T-cell (primary cell): ENCODE data around the gene SMARCAD1. TPM values are rescaled to one million over a fixed set of nuclear protein-coding genes. Genes with fewer than 3 reads are reported as not detected.

Experiments
- ATAC-seq, 4 experiments: fragments of 200-7000 bp in 3 of 4; fragments of 150-1000 bp in 1 of 4; cut with Tn5 transposase; replicated peaks in 1 of 4; 1 replicate in 3 of 4; 2 replicates in 1 of 4; pipeline ENCODE4 v1.10.0; 2021; ENCODE audit warnings: moderate library complexity in 3 of 4, mild to moderate bottlenecking in 2 of 4, moderate number of reproducible peaks in 1 of 4
- CTCF ChIA-PET, 2 donors: fragments of 300-600 bp; sonication (Branson Sonifier 250); formaldehyde crosslinking; loops; one replicate each; lab custom pipeline; 2022; ENCODE audit warnings: antibody characterized with exemption in 2 of 2; lab: Charles Lee
- POLR2A ChIA-PET, 2 donors: fragments of 300-600 bp; sonication (Branson Sonifier 250); formaldehyde crosslinking; loops; one replicate each; lab custom pipeline; 2022; ENCODE audit warnings: antibody characterized with exemption in 2 of 2; lab: Charles Lee
- DNase-seq, 35 experiments: peaks; one replicate each; pipeline versions ENCODE4 v3.0.0 to v3.0.0-alpha.2; 2013 to 2023
- H3K27ac ChIP-seq: one replicate; pipeline ENCODE4 v1.5.1; 2013; ENCODE audit warnings: low read length
- H3K27me3 ChIP-seq, 2 experiments: replicated peaks in 1 of 2; 1 replicate in 1 of 2; 2 replicates in 1 of 2; pipeline versions ENCODE4 v1.6.1 to v1.7.0; 2013; ENCODE audit warnings: low read length in 1 of 2, mixed read lengths in 1 of 2; ENCODE audit not compliant: control insufficient read depth in 2 of 2, insufficient read depth in 2 of 2; ENCODE audit errors: extremely low read depth in 1 of 2
- H3K36me3 ChIP-seq, 2 donors: 1 replicate in 1 of 2; 2 replicates in 1 of 2; pipeline versions ENCODE4 v1.6.1 to v1.7.0; 2013; ENCODE audit warnings: low read length in 1 of 2; ENCODE audit not compliant: control insufficient read depth in 2 of 2, insufficient read depth in 1 of 2; ENCODE audit errors: extremely low read depth in 1 of 2
- H3K4me1 ChIP-seq, 2 experiments: 1 replicate in 1 of 2; 2 replicates in 1 of 2; pipeline versions ENCODE4 v1.6.1 to v1.7.0; 2013; ENCODE audit warnings: low read length in 2 of 2, mixed read lengths in 1 of 2; ENCODE audit not compliant: insufficient read depth in 2 of 2, control insufficient read depth in 1 of 2; ENCODE audit errors: extremely low read depth in 1 of 2
- H3K4me3 ChIP-seq, 2 donors: 1 replicate in 1 of 2; 2 replicates in 1 of 2; pipeline versions ENCODE4 v1.5.1 to v1.7.0; 2013; ENCODE audit warnings: mild to moderate bottlenecking in 2 of 2, low read length in 1 of 2, moderate library complexity in 1 of 2; ENCODE audit not compliant: control insufficient read depth in 1 of 2; ENCODE audit errors: extremely low read depth in 1 of 2
- H3K9me3 ChIP-seq: 2 replicates; pipeline ENCODE4 v1.7.0; 2013
- H3K27ac Mint-ChIP-seq, 2 donors: one replicate each; pipeline ENCODE4 v1.8.0; 2020 to 2021; ENCODE audit warnings: mild to moderate bottlenecking in 2 of 2, mixed read lengths in 2 of 2
- H3K27me3 Mint-ChIP-seq, 2 donors: one replicate each; pipeline ENCODE4 v1.8.0; 2021 to 2022; ENCODE audit warnings: mixed read lengths in 2 of 2
- H3K36me3 Mint-ChIP-seq: one replicate; pipeline ENCODE4 v1.8.0; 2021; ENCODE audit warnings: mixed read lengths
- H3K4me1 Mint-ChIP-seq, 3 donors: one replicate each; pipeline ENCODE4 v1.8.0; 2020 to 2022; ENCODE audit warnings: mixed read lengths in 3 of 3, mild to moderate bottlenecking in 1 of 3
- H3K4me3 Mint-ChIP-seq, 3 donors: one replicate each; pipeline ENCODE4 v1.8.0; 2020 to 2022; ENCODE audit warnings: mild to moderate bottlenecking in 3 of 3, mixed read lengths in 3 of 3, moderate library complexity in 3 of 3
- H3K9me3 Mint-ChIP-seq, 3 donors: one replicate each; pipeline ENCODE4 v1.8.0; 2020 to 2022; ENCODE audit warnings: mixed read lengths in 3 of 3
- WGBS: methylation state at CpG from one replicate; pipeline ENCODE4 v1.1.5; 2013; ENCODE audit warnings: missing lambda C conversion rate; ENCODE audit not compliant: insufficient coverage; 5-methylcytosine and 5-hydroxymethylcytosine counted together
- total RNA-seq, 35 experiments: library from RNA in 6 of 35; stranded (reverse) in 6 of 35; fragments of 120-200 nt in 1 of 35; gene quantifications; one replicate each; pipeline versions ENCODE4 v1.2.1 to v1.2.4 and lab custom pipeline; 2013 to 2026

Gene SMARCAD1
- total RNA-seq, 5 donors from 2014 or later (not counting 1 experiment from before 2014, with no cell fraction given), result 17.1 to 22.9 (median 20.0) TPM

DNA sequence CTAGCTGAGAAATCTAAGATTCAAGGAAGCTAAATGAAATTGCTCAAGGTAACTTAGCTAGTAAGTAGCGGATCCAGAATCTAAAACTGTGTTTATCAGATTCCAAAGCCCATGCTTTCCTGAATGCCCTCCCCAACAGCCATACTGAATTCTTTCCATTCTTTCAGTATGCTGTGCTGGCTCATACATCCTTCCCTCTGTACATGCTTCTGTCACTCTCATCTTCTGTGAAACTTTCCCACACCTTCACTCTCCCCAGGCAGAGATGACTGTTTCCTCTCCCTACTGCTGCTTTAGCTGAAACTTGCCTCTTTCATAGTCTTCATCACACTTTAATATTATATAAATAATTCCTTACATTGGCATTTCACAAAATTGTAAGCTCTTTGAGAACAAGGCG is 39.3 kb upstream of the SMARCAD1 start:
- Histone ChIP-seq H3K27ac (no peak overlapping the region), H3K27me3 (peaks cover 0 to 3% of the 10 kb centered on the region in 2 experiments), H3K4me3 (no peak overlapping the region), H3K36me3 (no peaks in the 10 kb centered on the region), H3K9me3 (no peaks in the 10 kb centered on the region), H3K4me1 (no peaks in the 10 kb centered on the region)
- Mint-ChIP-seq H3K36me3 (no peaks in the 10 kb centered on the region), H3K4me3 (no peak overlapping the region), H3K27me3 (peaks cover 5 to 14% of the 10 kb centered on the region in 2 donors), H3K4me1 (no peaks in the 10 kb centered on the region), H3K9me3 (peaks cover 0 to 3% (median 0%) of the 10 kb centered on the region in 3 donors), H3K27ac (no peak overlapping the region)
- ATAC-seq (no peak), DNase-seq (no peak)
- POLR2A ChIA-PET, result no interaction called here
- 71% methylated on average over 1 of the region's 2 CpGs for WGBS
- CTCF ChIA-PET, result no interaction called here

DNA sequence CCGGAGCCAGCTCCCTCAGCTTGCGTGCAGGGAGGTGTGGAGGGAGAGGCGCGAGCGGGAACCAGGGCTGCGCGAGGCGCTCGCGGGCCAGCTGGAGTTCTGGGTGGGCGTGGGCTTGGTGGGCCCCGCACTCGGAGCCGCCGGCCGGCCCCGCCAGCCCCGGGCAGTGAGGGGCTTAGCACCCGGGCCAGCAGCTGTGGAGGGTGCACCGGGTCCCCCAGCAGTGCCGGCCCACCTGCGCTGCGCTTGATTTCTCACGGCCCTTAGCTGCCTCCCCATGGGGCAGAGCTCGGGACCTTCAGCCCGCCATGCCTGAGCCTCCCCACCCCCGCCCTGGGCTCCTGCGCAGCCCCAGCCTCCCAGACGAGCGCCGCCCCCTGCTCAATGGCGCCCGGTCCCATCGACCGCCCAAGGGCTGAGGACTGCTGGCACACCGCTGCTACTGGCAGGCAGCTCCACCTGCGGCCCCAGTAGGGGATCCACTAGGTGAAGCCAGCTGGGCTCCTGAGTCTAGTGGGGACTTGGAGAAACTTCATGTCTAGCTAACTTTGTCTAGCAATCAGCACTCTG is 37.8 kb upstream of the SMARCAD1 start:
- H3K27me3 ChIP-seq, result peaks cover 0 to 3% of the 10 kb centered on the region in 2 experiments
- no peaks in the 10 kb centered on the region for H3K36me3 ChIP-seq
- H3K4me3 ChIP-seq, result no peak overlapping the region
- peaks cover 0 to 3% (median 0%) of the 10 kb centered on the region in 3 donors for H3K9me3 Mint-ChIP-seq
- H3K4me3 Mint-ChIP-seq, result no peak overlapping the region
- H3K9me3 ChIP-seq, result no peaks in the 10 kb centered on the region
- H3K36me3 Mint-ChIP-seq, result no peaks in the 10 kb centered on the region
- DNase-seq (no peak), ATAC-seq (no peak)
- no peak overlapping the region for H3K27ac Mint-ChIP-seq
- H3K27me3 Mint-ChIP-seq, result peaks cover 7 to 14% of the 10 kb centered on the region in 2 donors
- CTCF ChIA-PET, result no interaction called here
- no peaks in the 10 kb centered on the region for H3K4me1 Mint-ChIP-seq
- H3K27ac ChIP-seq, result no peak overlapping the region
- H3K4me1 ChIP-seq, result no peaks in the 10 kb centered on the region
- POLR2A ChIA-PET, result no interaction called here
- 97% methylated on average over 32 of the region's 37 CpGs for WGBS

DNA sequence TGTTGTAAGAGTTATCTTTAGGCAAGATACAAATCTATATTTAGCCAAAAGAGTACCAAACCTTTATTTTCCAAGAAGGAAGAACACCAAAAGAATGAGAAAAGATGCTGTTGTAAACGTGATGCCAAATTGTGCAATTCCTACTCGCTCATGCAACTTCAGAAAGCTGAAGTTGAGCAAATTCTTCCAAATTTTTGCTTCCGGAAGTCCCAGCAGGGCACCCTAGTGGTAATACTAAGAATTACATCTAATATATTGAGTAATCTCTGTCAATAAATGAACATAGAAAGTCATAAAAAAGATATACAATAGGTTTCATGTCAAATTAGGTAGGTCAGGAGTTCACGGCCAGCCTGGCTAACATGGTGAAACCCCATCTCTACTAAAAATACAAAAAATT is 36.0 kb upstream of the SMARCAD1 start:
- Mint-ChIP-seq H3K9me3 (peaks cover 0 to 3% (median 0%) of the 10 kb centered on the region in 3 donors), H3K36me3 (no peaks in the 10 kb centered on the region), H3K4me1 (no peaks in the 10 kb centered on the region), H3K4me3 (no peak overlapping the region), H3K27ac (no peak overlapping the region), H3K27me3 (peaks cover 7 to 15% of the 10 kb centered on the region in 2 donors)
- Histone ChIP-seq H3K36me3 (no peaks in the 10 kb centered on the region), H3K9me3 (no peaks in the 10 kb centered on the region), H3K4me3 (no peak overlapping the region), H3K27ac (no peak overlapping the region), H3K27me3 (peaks cover 0 to 5% of the 10 kb centered on the region in 2 experiments), H3K4me1 (no peaks in the 10 kb centered on the region)
- DNase-seq (no peak), ATAC-seq (no peak)
- WGBS, result no CpG with 5 or more reads among the region's 4 CpGs
- POLR2A ChIA-PET, result interaction anchor here in 1 of 2 donors (0.6 kb wide), 1 partner anchor 9 kb away, joined by 3 read pairs; no protein-coding TSS in a partner anchor
- CTCF ChIA-PET, result no interaction called here

DNA sequence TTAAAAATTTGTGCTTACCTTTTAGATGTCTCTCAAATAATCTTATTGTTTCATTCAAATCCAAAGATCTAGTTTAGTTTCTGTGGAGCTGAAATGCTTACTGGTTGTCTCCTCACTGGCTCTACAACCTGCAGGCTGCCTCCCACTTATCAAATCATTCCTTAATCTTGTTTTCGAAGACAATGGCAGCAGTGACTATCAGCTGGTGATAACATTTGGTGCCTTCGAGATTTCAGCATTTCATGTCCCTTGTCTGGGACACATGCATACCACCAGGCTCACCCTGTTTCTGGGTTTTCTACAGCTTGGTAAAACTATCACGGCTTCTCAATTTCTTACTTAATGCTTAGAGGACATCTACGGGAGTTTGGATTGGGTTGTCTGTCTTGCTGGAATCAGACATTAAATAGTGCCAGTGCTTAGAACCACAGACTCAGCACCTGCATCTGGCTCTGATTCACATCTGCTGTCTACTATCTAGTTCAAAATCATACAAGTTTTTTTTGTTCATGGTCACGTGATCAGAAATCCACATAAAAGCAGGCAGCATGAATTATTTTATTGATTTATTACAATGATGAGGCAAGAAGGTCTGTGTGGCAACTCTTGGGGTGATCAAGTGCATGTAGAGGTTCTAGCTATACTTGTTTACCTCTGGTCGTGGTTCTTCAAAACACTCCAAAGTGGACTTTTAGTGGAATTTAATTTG is 32.0 kb upstream of the SMARCAD1 start:
- Histone ChIP-seq H3K27ac (no peak overlapping the region), H3K4me1 (no peaks in the 10 kb centered on the region), H3K4me3 (no peak overlapping the region), H3K27me3 (peaks cover 0 to 12% of the 10 kb centered on the region in 2 experiments), H3K9me3 (no peaks in the 10 kb centered on the region), H3K36me3 (no peaks in the 10 kb centered on the region)
- CTCF ChIA-PET, result no interaction called here
- Mint-ChIP-seq H3K4me3 (no peak overlapping the region), H3K9me3 (peaks cover 0 to 1% (median 0%) of the 10 kb centered on the region in 3 donors), H3K27me3 (peaks cover 11 to 26% of the 10 kb centered on the region in 2 donors), H3K4me1 (no peaks in the 10 kb centered on the region), H3K36me3 (no peaks in the 10 kb centered on the region), H3K27ac (no peak overlapping the region)
- POLR2A ChIA-PET, result interaction anchor here in 1 of 2 donors (0.6 kb wide), 1 partner anchor 31 kb away, joined by 4 read pairs; no protein-coding TSS in a partner anchor
- WGBS, result 83% methylated on average over 2 of the region's 6 CpGs
- DNase-seq (no peak), ATAC-seq (no peak)

DNA sequence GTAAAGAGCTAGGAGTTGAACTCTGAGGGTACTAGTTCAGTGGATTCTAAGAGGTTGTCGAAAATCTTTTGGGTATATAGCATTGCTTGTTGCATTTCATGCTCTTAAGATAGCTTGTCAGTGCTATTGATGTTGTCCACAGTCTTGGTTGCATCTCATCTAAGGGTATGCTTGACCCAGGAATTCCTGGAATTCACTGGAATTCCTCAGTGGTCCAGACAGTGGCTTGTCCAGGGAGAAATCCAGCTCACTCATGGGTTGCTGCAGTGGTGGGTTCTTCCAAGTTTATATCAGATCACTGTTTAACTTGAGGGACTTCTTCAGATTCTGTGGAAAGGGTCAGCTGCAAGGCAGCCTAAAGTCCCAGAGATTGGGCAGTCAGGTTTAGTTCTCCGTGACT is 29.8 kb upstream of the SMARCAD1 start:
- Histone ChIP-seq H3K4me3 (no peak overlapping the region), H3K27me3 (peaks cover 0 to 14% of the 10 kb centered on the region in 2 experiments), H3K9me3 (no peaks in the 10 kb centered on the region), H3K4me1 (no peaks in the 10 kb centered on the region), H3K36me3 (no peaks in the 10 kb centered on the region), H3K27ac (no peak overlapping the region)
- Mint-ChIP-seq H3K27me3 (peaks cover 14 to 24% of the 10 kb centered on the region in 2 donors), H3K36me3 (no peaks in the 10 kb centered on the region), H3K27ac (no peak overlapping the region), H3K4me1 (no peaks in the 10 kb centered on the region), H3K4me3 (no peak overlapping the region), H3K9me3 (no peaks in the 10 kb centered on the region)
- ATAC-seq, result no peak
- no peak for DNase-seq
- WGBS, result 84% methylated on average over 2 of the region's 2 CpGs
- POLR2A ChIA-PET, result no interaction called here
- CTCF ChIA-PET, result no interaction called here

DNA sequence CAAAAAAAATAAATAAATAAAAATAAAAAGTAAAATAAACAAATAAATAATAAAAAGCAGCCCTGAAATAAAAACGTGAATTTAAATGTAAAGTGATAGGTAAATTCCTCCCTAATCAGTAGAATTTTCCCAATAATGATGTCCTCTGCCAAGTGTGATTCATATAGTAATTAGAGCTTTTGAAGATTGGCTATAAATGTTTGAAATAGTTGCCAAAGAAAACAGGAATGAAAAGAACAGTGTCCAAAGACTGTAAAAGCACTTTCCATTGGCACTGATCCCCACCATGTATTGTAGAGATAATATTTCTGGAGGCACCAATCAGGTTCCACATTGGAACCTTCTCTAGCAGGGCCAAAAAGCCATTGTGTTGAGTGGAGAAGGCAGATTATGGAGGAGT is 25.9 kb upstream of the SMARCAD1 start:
- H3K27ac Mint-ChIP-seq, result no peak overlapping the region
- Histone ChIP-seq H3K27ac (no peak overlapping the region), H3K4me1 (no peaks in the 10 kb centered on the region), H3K9me3 (no peaks in the 10 kb centered on the region), H3K27me3 (peaks cover 0 to 9% of the 10 kb centered on the region in 2 experiments), H3K4me3 (no peak overlapping the region), H3K36me3 (no peaks in the 10 kb centered on the region)
- DNase-seq (no peak), ATAC-seq (no peak)
- H3K4me3 Mint-ChIP-seq, result no peak overlapping the region
- ChIA-PET CTCF (interaction anchor here in 1 of 2 donors (0.6 kb wide), 1 partner anchor 61 kb away, joined by 3 read pairs; no protein-coding TSS in a partner anchor), POLR2A (no interaction called here)
- H3K27me3 Mint-ChIP-seq, result peaks cover 13 to 28% of the 10 kb centered on the region in 2 donors
- no CpG with 5 or more reads among the region's 1 CpG for WGBS
- no peaks in the 10 kb centered on the region for H3K9me3 Mint-ChIP-seq
- no peaks in the 10 kb centered on the region for H3K4me1 Mint-ChIP-seq
- H3K36me3 Mint-ChIP-seq, result no peaks in the 10 kb centered on the region
